HFFc6 (cell line): ENCODE data around the gene ATP2B2. TPM values are rescaled to one million over a fixed set of nuclear protein-coding genes. Genes with fewer than 3 reads are reported as not detected.

Source experiments
- DNase-seq: peaks from one replicate; pipeline ENCODE4 v3.0.0-alpha.2; 2018
- H3K27ac Mint-ChIP-seq: 2 replicates; pipeline ENCODE4 v1.8.0; 2020; ENCODE audit warnings: mild to moderate bottlenecking, mixed read lengths
- H3K27me3 Mint-ChIP-seq: 2 replicates; pipeline ENCODE4 v1.8.0; 2021; ENCODE audit warnings: mild to moderate bottlenecking, moderate library complexity, mixed read lengths; ENCODE audit not compliant: insufficient read depth
- H3K36me3 Mint-ChIP-seq: 2 replicates; pipeline ENCODE4 v1.8.0; 2021; ENCODE audit warnings: low read depth, mixed read lengths
- H3K4me1 Mint-ChIP-seq: 2 replicates; pipeline ENCODE4 v1.8.0; 2020; ENCODE audit warnings: low read depth, mixed read lengths
- H3K4me3 Mint-ChIP-seq: 2 replicates; pipeline ENCODE4 v1.8.0; 2020; ENCODE audit warnings: mild to moderate bottlenecking, moderate library complexity, mixed read lengths
- H3K9me3 Mint-ChIP-seq: 2 replicates; pipeline ENCODE4 v1.8.0; 2020; ENCODE audit warnings: mild to moderate bottlenecking, mixed read lengths
- total RNA-seq, 6 experiments: library from RNA; stranded (reverse); fragmentation: NEBNext Ultra II Directional; extraction: Animal tissue kit (Norgen Biotek cat#: 25700); gene quantifications; 2 replicates in 1 of 6; 3 replicates in 5 of 6; pipeline ENCODE4 v1.2.3, GENCODE V29; 2021
- TF ChIP-seq, protein P1 (sequence below): fragments of 200-600 bp; sonication (generic); IDR thresholded peaks from 2 replicates; pipeline ENCODE4 v1.5.0; 2021; ENCODE audit warnings: antibody characterized with exemption, mild to moderate bottlenecking

The ATP2B2 gene
- total RNA-seq, 6 experiments from 2014 or later: not detected

GRCh38 chr3:10290481-10291176 lies 214.8 kb downstream of the ATP2B2 start:
- Mint-ChIP-seq H3K4me1 (peaks cover 6% of the 10 kb centered on the region; the same call in 1 of the 2 replicates), H3K27ac (no peak overlapping the region)
- TF ChIP-seq, protein P1, sequence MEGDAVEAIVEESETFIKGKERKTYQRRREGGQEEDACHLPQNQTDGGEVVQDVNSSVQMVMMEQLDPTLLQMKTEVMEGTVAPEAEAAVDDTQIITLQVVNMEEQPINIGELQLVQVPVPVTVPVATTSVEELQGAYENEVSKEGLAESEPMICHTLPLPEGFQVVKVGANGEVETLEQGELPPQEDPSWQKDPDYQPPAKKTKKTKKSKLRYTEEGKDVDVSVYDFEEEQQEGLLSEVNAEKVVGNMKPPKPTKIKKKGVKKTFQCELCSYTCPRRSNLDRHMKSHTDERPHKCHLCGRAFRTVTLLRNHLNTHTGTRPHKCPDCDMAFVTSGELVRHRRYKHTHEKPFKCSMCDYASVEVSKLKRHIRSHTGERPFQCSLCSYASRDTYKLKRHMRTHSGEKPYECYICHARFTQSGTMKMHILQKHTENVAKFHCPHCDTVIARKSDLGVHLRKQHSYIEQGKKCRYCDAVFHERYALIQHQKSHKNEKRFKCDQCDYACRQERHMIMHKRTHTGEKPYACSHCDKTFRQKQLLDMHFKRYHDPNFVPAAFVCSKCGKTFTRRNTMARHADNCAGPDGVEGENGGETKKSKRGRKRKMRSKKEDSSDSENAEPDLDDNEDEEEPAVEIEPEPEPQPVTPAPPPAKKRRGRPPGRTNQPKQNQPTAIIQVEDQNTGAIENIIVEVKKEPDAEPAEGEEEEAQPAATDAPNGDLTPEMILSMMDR: no peak

DNA sequence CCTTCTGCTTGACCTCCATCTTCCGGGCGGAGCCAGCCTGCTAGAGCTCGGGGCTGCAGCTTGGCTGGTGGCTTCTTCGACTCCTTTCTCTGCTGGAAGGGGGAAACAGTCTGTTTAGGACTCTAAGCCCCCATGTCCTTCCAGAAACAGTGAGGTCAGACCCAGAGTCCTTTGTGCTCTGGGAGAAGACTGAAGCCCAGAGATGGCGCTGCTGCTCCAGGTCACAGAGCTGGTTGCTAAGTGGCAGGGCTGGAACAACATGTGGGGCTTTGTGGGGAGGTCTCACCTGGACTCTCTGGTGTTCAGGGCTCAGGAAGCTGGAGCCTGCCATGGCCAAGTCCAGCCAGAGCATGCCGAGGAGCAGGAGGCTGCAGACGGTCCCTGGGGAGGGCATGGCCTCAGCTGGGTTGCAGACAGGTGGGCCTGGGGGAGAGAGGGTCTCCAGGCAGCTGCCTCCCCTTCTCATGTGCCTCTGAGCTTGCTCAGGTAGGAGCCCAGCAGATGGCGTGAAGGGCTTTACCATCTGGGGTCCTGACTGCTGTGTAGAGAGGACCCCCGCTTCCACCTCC lies 215.5 kb downstream of the ATP2B2 start:
- TF ChIP-seq, protein P1: no peak
- H3K4me1 Mint-ChIP-seq: peaks cover 6% of the 10 kb centered on the region; the same call in 1 of the 2 replicates
- no peak for DNase-seq
- H3K9me3 Mint-ChIP-seq: no peaks in the 10 kb centered on the region
- H3K27ac Mint-ChIP-seq: no peak overlapping the region
- H3K27me3 Mint-ChIP-seq: peaks cover 2% of the 10 kb centered on the region; the same call in 1 of the 2 replicates
- H3K36me3 Mint-ChIP-seq: peaks cover 4% of the 10 kb centered on the region; the same call in 1 of the 2 replicates
- no peak overlapping the region for H3K4me3 Mint-ChIP-seq

More at GRCh38 chr3:10290481-10291176, 214.8 kb downstream of the ATP2B2 start:
- Mint-ChIP-seq H3K36me3 (peaks cover 4% of the 10 kb centered on the region; the same call in 1 of the 2 replicates), H3K4me3 (no peak overlapping the region), H3K27me3 (peaks cover 2% of the 10 kb centered on the region; the same call in 1 of the 2 replicates), H3K9me3 (no peaks in the 10 kb centered on the region)
- no peak for DNase-seq

GRCh38 chr3:10289077-10289476 lies 216.3 kb downstream of the ATP2B2 start:
- H3K4me1 Mint-ChIP-seq: peaks cover 6% of the 10 kb centered on the region; the same call in 1 of the 2 replicates
- H3K27me3 Mint-ChIP-seq: peaks cover 2% of the 10 kb centered on the region; the same call in 1 of the 2 replicates
- no peaks in the 10 kb centered on the region for H3K9me3 Mint-ChIP-seq
- no peak for DNase-seq
- no peak overlapping the region for H3K27ac Mint-ChIP-seq
- TF ChIP-seq, protein P1: no peak
- no peak overlapping the region for H3K4me3 Mint-ChIP-seq
- peaks cover 4% of the 10 kb centered on the region; the same call in 1 of the 2 replicates for H3K36me3 Mint-ChIP-seq

DNA sequence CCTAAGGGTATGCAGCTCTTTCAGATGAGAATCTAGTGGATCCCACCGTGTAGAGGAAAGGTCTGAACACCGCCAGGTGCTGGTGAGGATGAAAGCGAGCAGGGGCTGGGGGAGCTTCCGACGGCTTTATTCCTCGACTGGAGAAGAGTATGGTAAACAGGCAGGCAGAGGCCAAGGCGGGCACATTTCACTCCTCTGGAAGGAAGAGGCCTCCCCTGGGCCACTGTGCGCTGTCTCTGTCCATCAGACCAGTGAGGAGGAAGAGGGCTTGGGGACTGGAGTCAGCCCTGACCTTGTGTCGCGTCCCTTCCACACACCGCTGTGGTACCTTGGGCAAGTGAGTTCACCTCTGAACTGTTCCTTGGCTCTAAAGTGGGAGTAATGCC lies 216.8 kb downstream of the ATP2B2 start:
- Mint-ChIP-seq H3K4me3 (no peak overlapping the region), H3K4me1 (peaks cover 6% of the 10 kb centered on the region; the same call in 1 of the 2 replicates), H3K27ac (no peak overlapping the region), H3K36me3 (peaks cover 4% of the 10 kb centered on the region; the same call in 1 of the 2 replicates), H3K27me3 (peaks cover 2% of the 10 kb centered on the region; the same call in 1 of the 2 replicates), H3K9me3 (no peaks in the 10 kb centered on the region)
- no peak for DNase-seq
- TF ChIP-seq, protein P1: no peak

DNA sequence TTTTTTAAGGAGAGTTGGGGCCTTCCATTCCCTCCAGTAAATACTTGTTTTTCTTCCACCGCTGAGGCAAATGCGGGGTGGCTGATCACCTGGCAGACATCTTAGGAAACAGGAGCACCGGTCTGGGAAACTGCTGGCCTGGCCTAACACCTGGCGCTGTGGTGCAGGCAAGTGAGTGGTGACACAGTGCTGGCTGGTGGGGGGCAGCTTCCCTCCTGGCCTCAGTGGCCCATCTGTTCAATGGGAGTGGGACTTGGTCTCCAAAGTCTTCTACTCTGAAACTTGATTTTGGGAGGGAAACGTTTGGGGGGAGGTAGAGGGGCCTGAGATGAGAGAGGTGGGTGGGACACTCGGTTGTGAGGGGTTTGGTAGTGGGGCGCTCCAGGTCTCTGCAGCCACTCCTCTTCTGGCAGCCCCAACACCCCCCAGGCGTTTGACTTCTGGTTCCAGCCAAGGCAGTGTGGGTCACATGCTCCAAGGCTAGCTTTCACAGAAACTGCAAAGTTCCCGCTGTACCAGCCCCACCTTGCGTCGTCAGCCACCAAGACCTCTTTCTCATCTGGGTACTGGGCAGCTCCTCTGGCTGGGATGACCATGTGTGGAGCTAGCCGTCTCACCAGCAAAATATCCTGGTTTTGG lies 217.3 kb downstream of the ATP2B2 start:
- no peak for DNase-seq
- H3K27me3 Mint-ChIP-seq: peaks cover 2% of the 10 kb centered on the region; the same call in 1 of the 2 replicates
- no peak overlapping the region for H3K27ac Mint-ChIP-seq
- TF ChIP-seq, protein P1: no peak
- H3K4me1 Mint-ChIP-seq: peaks cover 6% of the 10 kb centered on the region; the same call in 1 of the 2 replicates
- H3K36me3 Mint-ChIP-seq: peaks cover 4% of the 10 kb centered on the region; the same call in 1 of the 2 replicates
- no peaks in the 10 kb centered on the region for H3K9me3 Mint-ChIP-seq
- no peak overlapping the region for H3K4me3 Mint-ChIP-seq
